Measurements from ENCODE around the gene ATN1.

DNA sequence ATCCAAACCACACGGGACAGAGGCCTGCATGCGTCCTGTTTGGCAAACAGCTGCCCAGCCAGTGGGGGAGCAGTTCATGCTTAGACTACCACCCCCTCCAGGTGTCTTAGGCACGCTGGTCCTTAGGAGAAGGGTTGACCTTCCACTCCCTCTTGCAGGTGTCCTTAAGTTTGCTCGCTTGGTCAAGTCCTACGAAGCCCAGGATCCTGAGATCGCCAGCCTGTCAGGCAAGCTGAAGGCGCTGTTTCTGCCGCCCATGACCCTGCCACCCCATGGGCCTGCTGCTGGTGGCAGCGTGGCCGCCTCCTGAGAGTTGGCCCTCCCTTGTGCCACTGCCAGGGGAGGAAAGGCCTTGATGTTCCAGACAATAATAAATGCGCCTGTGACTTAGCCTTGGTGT, 17.9 kb downstream of the ATN1 start:
- TF ChIP-seq, protein P1, sequence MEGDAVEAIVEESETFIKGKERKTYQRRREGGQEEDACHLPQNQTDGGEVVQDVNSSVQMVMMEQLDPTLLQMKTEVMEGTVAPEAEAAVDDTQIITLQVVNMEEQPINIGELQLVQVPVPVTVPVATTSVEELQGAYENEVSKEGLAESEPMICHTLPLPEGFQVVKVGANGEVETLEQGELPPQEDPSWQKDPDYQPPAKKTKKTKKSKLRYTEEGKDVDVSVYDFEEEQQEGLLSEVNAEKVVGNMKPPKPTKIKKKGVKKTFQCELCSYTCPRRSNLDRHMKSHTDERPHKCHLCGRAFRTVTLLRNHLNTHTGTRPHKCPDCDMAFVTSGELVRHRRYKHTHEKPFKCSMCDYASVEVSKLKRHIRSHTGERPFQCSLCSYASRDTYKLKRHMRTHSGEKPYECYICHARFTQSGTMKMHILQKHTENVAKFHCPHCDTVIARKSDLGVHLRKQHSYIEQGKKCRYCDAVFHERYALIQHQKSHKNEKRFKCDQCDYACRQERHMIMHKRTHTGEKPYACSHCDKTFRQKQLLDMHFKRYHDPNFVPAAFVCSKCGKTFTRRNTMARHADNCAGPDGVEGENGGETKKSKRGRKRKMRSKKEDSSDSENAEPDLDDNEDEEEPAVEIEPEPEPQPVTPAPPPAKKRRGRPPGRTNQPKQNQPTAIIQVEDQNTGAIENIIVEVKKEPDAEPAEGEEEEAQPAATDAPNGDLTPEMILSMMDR (IDR thresholded peaks at IDR 0.05), result no peak
- TF ChIP-seq POLR2AphosphoS5 (IDR thresholded peaks at IDR 0.05) (no peak), POLR2A (IDR thresholded peaks at IDR 0.05) (no peak)

Measured in sigmoid colon (tissue), 4 donors.